Right lobe of liver (tissue), 6 donors: ENCODE data around the gene DZIP1. TPM values are rescaled to one million over a fixed set of nuclear protein-coding genes. Genes with fewer than 3 reads are reported as not detected.

ENCODE experiments used
- ATAC-seq, 4 donors: fragments of 200-7000 bp; cut with Tn5 transposase; one replicate each; pipeline ENCODE4 v1.9.1; 2020; ENCODE audit warnings: mild to moderate bottlenecking in 4 of 4, moderate library complexity in 4 of 4
- DNase-seq, 3 donors: peaks; one replicate each; pipeline ENCODE4 v3.0.0-alpha.2; 2020
- H3K27ac ChIP-seq, 3 donors: fragments of 200-600 bp; one replicate each; pipeline ENCODE4 v1.8.0; 2022
- H3K27me3 ChIP-seq, 2 donors: fragments of 200-600 bp; one replicate each; pipeline ENCODE4 v1.8.0; 2022
- H3K36me3 ChIP-seq, 4 donors: fragments of 200-600 bp; sonication (generic) in 1 of 4; one replicate each; pipeline versions ENCODE4 v1.5.1 to v1.8.0; 2017 to 2022; ENCODE audit warnings: control low read depth in 1 of 4
- H3K4me1 ChIP-seq, 4 donors: fragments of 200-600 bp; sonication (generic) in 1 of 4; one replicate each; pipeline versions ENCODE4 v1.5.1 to v1.8.0; 2017 to 2022; ENCODE audit warnings: control low read depth in 1 of 4
- H3K4me3 ChIP-seq, 3 donors: fragments of 200-600 bp; one replicate each; pipeline ENCODE4 v1.8.0; 2022
- H3K9me3 ChIP-seq, 4 donors: fragments of 200-600 bp; sonication (generic) in 1 of 4; one replicate each; pipeline versions ENCODE4 v1.5.1 to v1.8.0; 2017 to 2022; ENCODE audit warnings: control low read depth in 1 of 4
- CTCF ChIP-seq, 4 donors: fragments of 200-600 bp in 3 of 4; fragments of 450-650 bp in 1 of 4; IDR thresholded peaks; one replicate each; pipeline versions ENCODE4 v1.5.1 to v1.8.0; 2016 to 2022; ENCODE audit warnings: antibody characterized with exemption in 4 of 4, mild to moderate bottlenecking in 2 of 4
- POLR2A ChIP-seq: fragments of 450-650 bp; IDR thresholded peaks from one replicate; pipeline ENCODE4 v1.6.1; 2017; ENCODE audit warnings: antibody characterized with exemption, mild to moderate bottlenecking
- WGBS: methylation state at CpG from one replicate; pipeline ENCODE4 v1.1.6; 2018; ENCODE audit warnings: low coverage, low lambda C conversion rate; ENCODE audit not compliant: insufficient coverage; ENCODE audit errors: missing lambda C conversion rate; 5-methylcytosine and 5-hydroxymethylcytosine counted together
- intact Hi-C, 2 donors: fragments of 100-400 bp; cut with DNase I; formaldehyde crosslinking; loops; one replicate each; pipeline versions ENCODE4 v1.11.2 to v1.14.1; 2022
- total RNA-seq, 6 experiments: library from RNA; depleted of rRNA in 2 of 6; stranded (reverse); fragments of >200 nt in 2 of 6; fragmentation: NEBNext Ultra II Directional in 3 of 6; extraction: Animal tissue kit (Norgen Biotek cat#: 25700) in 3 of 6; gene quantifications; one replicate each; pipeline versions ENCODE4 v1.1.0 to v1.2.4, GENCODE V29; 2016 to 2023
- donor health status: DM: no; HTN: yes; CAD: no.
- donor health status: DM: no; HTN: no; CAD: no.
- donor health status: DM: no; HTN: no; CAD: no.
- donor health status: DM: no; HTN: yes; CAD: no.
- donor health status: DM: no; HTN: yes; CAD: no.

Gene DZIP1
- total RNA-seq, 6 experiments from 2014 or later = 0.59 to 1.5 (median 0.94) TPM

GRCh38 chr13:95564733-95565291 is 79.7 kb downstream of the DZIP1 start:
- no peaks in the 10 kb centered on the region for H3K9me3 ChIP-seq
- H3K4me1 ChIP-seq = no peaks in the 10 kb centered on the region
- no peaks in the 10 kb centered on the region for H3K36me3 ChIP-seq
- H3K27me3 ChIP-seq = no peaks in the 10 kb centered on the region
- DNase-seq (no peak), ATAC-seq (no peak)
- WGBS = 25% methylated on average over 5 of the region's 5 CpGs
- no peak for TF ChIP-seq POLR2A
- no peak for TF ChIP-seq CTCF (IDR thresholded peaks at IDR 0.05)
- H3K4me3 ChIP-seq = no peak overlapping the region
- H3K27ac ChIP-seq = no peak overlapping the region
- intact Hi-C loops = no loop called here

DNA sequence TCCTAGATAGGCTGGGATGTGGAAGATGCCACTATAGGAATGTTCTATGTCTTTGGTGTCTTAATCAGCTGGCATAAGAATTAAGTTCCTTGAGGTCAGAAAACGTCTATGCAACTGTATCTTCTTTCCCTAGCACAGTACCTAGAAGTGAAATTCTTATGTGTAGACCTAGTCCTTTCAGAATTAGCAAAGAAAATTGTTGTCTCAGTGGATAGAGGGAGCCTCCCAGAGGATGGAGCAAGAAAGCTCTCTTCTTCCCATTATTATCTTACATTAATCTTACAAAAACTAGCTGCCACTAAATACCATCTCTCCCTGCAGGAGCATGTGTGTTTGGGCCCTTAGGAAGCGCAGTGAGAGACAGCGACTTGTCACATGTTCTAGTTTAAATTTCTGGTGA is 80.4 kb downstream of the DZIP1 start:
- DNase-seq (no peak), ATAC-seq (no peak)
- H3K27me3 ChIP-seq = no peaks in the 10 kb centered on the region
- no peak overlapping the region for H3K4me3 ChIP-seq
- intact Hi-C loops = no loop called here
- TF ChIP-seq POLR2A (no peak), CTCF (IDR thresholded peaks at IDR 0.05) (no peak)
- 71% methylated on average over 3 of the region's 3 CpGs for WGBS
- no peaks in the 10 kb centered on the region for H3K4me1 ChIP-seq
- H3K36me3 ChIP-seq = no peaks in the 10 kb centered on the region
- no peaks in the 10 kb centered on the region for H3K9me3 ChIP-seq
- H3K27ac ChIP-seq = no peak overlapping the region

DNA sequence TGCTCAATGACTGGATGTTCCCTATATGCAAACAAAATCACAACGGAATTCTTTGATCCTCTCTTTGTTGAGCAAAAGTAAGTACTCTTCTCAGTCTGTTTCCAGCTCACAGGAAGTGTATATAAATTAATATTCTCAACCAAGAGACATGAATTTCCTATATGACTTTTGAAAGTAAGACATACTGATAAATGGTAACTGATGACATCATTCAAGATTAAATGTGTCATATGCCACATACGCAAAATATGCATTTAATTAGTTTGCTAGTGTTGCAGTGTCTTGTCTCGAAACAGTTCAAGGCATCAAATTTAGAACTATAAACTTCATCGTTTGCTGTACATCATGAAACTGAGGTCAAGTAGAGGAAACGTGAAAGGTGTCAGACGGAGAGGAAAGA is 84.1 kb downstream of the DZIP1 start:
- ATAC-seq (no peak), DNase-seq (no peak)
- no peaks in the 10 kb centered on the region for H3K4me1 ChIP-seq
- no peak overlapping the region for H3K4me3 ChIP-seq
- 59% methylated on average over 6 of the region's 6 CpGs for WGBS
- H3K9me3 ChIP-seq = no peaks in the 10 kb centered on the region
- H3K36me3 ChIP-seq = no peaks in the 10 kb centered on the region
- TF ChIP-seq CTCF (IDR thresholded peaks at IDR 0.05) (no peak), POLR2A (no peak)
- intact Hi-C loops = no loop called here
- no peaks in the 10 kb centered on the region for H3K27me3 ChIP-seq
- H3K27ac ChIP-seq = no peak overlapping the region

DNA sequence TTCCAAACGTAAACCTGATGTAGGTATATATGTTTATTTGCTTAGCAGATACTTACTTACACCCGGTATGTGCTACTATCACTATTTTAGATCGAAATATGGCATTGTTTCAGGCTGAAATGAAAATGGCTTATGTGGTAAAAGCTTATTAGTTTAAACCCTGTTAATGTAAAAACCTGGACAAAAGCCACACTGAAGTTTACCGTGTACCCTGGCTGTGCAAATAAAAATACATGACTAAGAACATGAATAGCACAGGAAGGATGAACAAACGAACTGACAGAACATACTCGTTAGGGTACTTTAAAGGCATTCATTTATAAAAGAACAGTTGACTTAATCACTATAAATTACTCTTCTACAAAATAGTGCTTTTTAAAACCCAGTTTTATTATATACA is 85.4 kb downstream of the DZIP1 start:
- H3K27me3 ChIP-seq = peaks cover 0 to 3% of the 10 kb centered on the region in 2 donors
- H3K4me1 ChIP-seq = no peaks in the 10 kb centered on the region
- intact Hi-C loops = no loop called here
- no peak overlapping the region for H3K27ac ChIP-seq
- WGBS = 37% methylated on average over 6 of the region's 6 CpGs
- ATAC-seq (no peak), DNase-seq (no peak)
- H3K36me3 ChIP-seq = no peaks in the 10 kb centered on the region
- no peak overlapping the region for H3K4me3 ChIP-seq
- no peaks in the 10 kb centered on the region for H3K9me3 ChIP-seq
- TF ChIP-seq CTCF (IDR thresholded peaks at IDR 0.05) (no peak), POLR2A (no peak)

GRCh38 chr13:95557013-95557412 is 87.5 kb downstream of the DZIP1 start:
- H3K4me3 ChIP-seq = no peak overlapping the region
- no peak for DNase-seq
- H3K36me3 ChIP-seq = no peaks in the 10 kb centered on the region
- intact Hi-C loops = no loop called here
- H3K4me1 ChIP-seq = peaks cover 0 to 5% (median 0%) of the 10 kb centered on the region in 4 donors
- no peak for ATAC-seq
- H3K27me3 ChIP-seq = peaks cover 0 to 12% of the 10 kb centered on the region in 2 donors
- H3K27ac ChIP-seq = no peak overlapping the region
- TF ChIP-seq POLR2A = no peak
- no peak for TF ChIP-seq CTCF (IDR thresholded peaks at IDR 0.05)
- H3K9me3 ChIP-seq = no peaks in the 10 kb centered on the region
